NT2/D1 (cell line): ENCODE measurements around the gene CXCL16.
"Not testable (repeated sequence)": the region's sequence is repeated elsewhere in the genome, so short reads cannot be mapped to it uniquely, and the experiment has no call there.

ENCODE experiments used
- DNase-seq: peaks from one replicate; pipeline ENCODE4 v3.0.0-alpha.2; 2011; ENCODE audit warnings: low read depth, low spot score
- H3K27me3 ChIP-seq: 2 replicates; pipeline ENCODE4 v1.6.0; 2011; ENCODE audit warnings: mild to moderate bottlenecking; ENCODE audit not compliant: insufficient read length, insufficient read depth
- H3K36me3 ChIP-seq: 2 replicates; pipeline ENCODE4 v1.6.1; 2011; ENCODE audit warnings: mild to moderate bottlenecking, low read length, mixed read lengths; ENCODE audit not compliant: insufficient read depth, insufficient read length
- H3K4me1 ChIP-seq: 2 replicates; pipeline ENCODE4 v1.5.1; 2011; ENCODE audit not compliant: insufficient read depth, insufficient read length
- H3K4me3 ChIP-seq: 2 replicates; pipeline ENCODE4 v1.5.1; 2011; ENCODE audit warnings: low read depth; ENCODE audit not compliant: insufficient read length
- H3K9ac ChIP-seq: 2 replicates; pipeline ENCODE4 v1.6.0; 2011; ENCODE audit warnings: low read depth; ENCODE audit not compliant: insufficient read length
- H3K9me3 ChIP-seq: 2 replicates; pipeline ENCODE4 v1.5.1; 2011; ENCODE audit warnings: mild to moderate bottlenecking, low read length; ENCODE audit not compliant: insufficient read depth
- SUZ12 ChIP-seq: IDR thresholded peaks from 2 replicates; pipeline ENCODE4 v1.6.1; 2011; ENCODE audit not compliant: insufficient read length, insufficient read depth; ENCODE audit errors: extremely low read depth
- YY1 ChIP-seq: IDR thresholded peaks from 2 replicates; pipeline ENCODE4 v1.6.1; 2011; ENCODE audit not compliant: insufficient read length, insufficient read depth
- ZNF274 ChIP-seq: IDR thresholded peaks from 2 replicates; pipeline ENCODE4 v1.6.1; 2011; ENCODE audit warnings: mild to moderate bottlenecking, low read depth, low read length

Gene CXCL16

DNA sequence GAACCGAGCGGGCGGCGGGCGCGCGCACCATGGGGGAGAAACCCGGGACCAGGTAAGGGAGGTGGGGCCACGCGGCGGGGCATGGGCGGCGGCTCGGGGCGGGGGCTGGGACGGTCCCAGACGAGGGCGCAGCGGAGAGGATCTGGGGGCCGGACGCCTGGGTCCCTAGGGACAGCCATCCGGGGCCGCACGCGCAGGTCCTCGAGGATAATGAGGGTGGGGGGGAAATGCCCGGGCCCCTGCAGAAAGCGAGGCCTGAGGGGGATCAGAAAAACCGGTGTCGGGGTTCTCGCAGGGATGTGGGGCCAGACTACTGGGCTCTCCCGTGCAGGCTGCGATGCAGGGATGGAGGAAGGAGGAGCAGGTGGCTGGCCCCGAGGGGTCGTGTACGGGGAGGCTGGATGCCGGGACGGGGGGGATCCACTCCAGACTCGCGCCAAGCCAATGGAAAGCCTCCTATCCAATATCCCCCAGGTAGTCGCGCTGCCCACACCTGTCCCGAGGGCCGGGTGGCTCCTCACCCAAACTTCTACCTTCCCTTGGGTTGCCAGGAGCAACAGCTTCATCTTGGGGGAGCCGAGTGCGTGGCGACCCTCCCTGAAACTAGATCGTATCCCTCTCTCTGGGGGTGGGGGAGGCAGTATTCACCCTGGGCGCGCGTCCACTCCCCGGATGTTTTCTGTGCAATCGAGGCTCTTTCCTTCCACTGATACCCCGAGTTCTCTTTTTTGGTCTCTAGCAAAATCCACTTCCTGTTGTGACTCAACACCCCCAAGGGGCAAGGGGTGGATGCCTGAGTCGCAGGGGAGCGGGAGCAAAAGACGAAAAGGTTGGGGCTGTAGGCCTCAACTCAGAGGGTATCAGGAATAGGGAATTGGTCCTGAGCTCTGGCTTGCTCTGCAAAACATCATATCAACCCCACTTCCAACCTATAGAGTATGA, 28.8 kb downstream of the CXCL16 start:
- Histone ChIP-seq H3K9ac (peak overlapping the region; percentile 83), H3K4me3 (peak overlapping the region; percentile 60), H3K9me3 (peaks cover 9% of the 10 kb centered on the region; the same call in 1 of the 2 replicates), H3K4me1 (peaks cover 11% of the 10 kb centered on the region), H3K36me3 (no peaks in the 10 kb centered on the region), H3K27me3 (peaks cover 8% of the 10 kb centered on the region)
- TF ChIP-seq ZNF274 (no peak), SUZ12 (no peak), YY1 (no peak)
- DNase-seq = no peak

GRCh38 chr17:4709794-4710692, 29.7 kb downstream of the CXCL16 start, which contains the start of gene ARRB2:
ARRB2 (plus strand) TSS chr17:4710632; CDS start chr17:4710722, 90 bp downstream.
- Histone ChIP-seq H3K9me3 (peaks cover 9% of the 10 kb centered on the region; the same call in 1 of the 2 replicates), H3K4me1 (peaks cover 10% of the 10 kb centered on the region), H3K4me3 (peak within 1 kb of the TSS; percentile 60), H3K27me3 (peaks cover 8% of the 10 kb centered on the region), H3K9ac (peak within 1 kb of the TSS; percentile 83), H3K36me3 (no peaks in the 10 kb centered on the region)
- DNase-seq = peak; percentile 88
- TF ChIP-seq YY1 (no peak), SUZ12 (no peak), ZNF274 (no peak)

DNA sequence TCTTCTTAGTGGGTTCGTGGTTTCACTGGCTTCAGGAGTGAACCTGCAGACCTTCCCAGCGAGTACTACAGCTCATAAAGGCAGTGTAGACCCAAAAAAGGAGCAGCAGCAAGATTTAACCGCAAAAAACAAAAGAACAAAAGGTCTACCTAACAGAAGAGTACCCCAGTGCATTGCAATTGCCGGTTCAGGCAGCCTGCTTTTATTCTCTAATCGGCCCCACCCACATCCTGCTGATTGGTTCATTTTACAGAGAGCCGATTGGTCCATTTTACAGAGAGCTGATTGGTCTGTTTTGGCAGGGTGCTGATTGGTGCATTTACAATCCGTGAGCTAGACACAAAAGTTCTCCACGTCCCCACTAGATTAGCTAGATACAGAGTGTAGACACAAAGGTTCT, 31.3 kb downstream of the CXCL16 start:
- Histone ChIP-seq H3K9me3 (peaks cover 9% of the 10 kb centered on the region; the same call in 1 of the 2 replicates), H3K4me3 (no peak overlapping the region), H3K36me3 (no peaks in the 10 kb centered on the region), H3K9ac (no peak overlapping the region), H3K4me1 (peaks cover 9% of the 10 kb centered on the region), H3K27me3 (peaks cover 8% of the 10 kb centered on the region)
- no peak for TF ChIP-seq ZNF274
- TF ChIP-seq YY1 = no peak
- no peak for TF ChIP-seq SUZ12
- no peak for DNase-seq

- Histone ChIP-seq H3K27me3 (peaks cover 5% of the 10 kb centered on the region), H3K4me3 (no peak overlapping the region), H3K9me3 (peaks cover 9% of the 10 kb centered on the region; the same call in 1 of the 2 replicates), H3K4me1 (peaks cover 6% of the 10 kb centered on the region), H3K36me3 (peaks cover 4% of the 10 kb centered on the region), H3K9ac (no peak overlapping the region)
- no peak for TF ChIP-seq YY1
- no peak for TF ChIP-seq ZNF274
- TF ChIP-seq SUZ12 = no peak
- DNase-seq = peak; percentile 57
Measured at GRCh38 chr17:4706121-4706520, 33.6 kb downstream of the CXCL16 start.

DNA sequence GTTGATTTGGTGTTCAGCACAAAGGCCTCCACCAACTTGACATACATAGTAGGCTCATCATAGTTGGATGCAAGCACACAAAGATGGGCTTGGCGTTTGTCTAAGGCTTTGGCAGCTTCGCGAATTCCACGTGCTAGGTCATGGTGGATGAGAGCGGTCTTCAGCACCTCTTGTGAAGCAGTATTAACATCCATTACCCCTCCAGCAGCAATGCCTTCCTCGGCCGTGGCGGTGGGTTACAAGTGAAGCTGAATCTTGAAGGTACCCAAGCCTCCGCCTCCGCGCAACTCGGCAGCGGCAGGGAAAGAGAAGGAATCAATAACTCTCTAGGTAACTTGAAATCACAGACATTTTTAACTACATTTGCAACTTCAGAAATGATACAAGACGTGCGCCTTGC, 34.7 kb downstream of the CXCL16 start:
- no peak for DNase-seq
- Histone ChIP-seq H3K9me3 (peaks cover 9% of the 10 kb centered on the region; the same call in 1 of the 2 replicates), H3K9ac (no peak overlapping the region), H3K4me3 (peak overlapping the region; percentile 11), H3K27me3 (no peaks in the 10 kb centered on the region), H3K4me1 (peaks cover 6% of the 10 kb centered on the region), H3K36me3 (peaks cover 4% of the 10 kb centered on the region)
- TF ChIP-seq YY1 (no peak), ZNF274 (no peak), SUZ12 (no peak)

DNA sequence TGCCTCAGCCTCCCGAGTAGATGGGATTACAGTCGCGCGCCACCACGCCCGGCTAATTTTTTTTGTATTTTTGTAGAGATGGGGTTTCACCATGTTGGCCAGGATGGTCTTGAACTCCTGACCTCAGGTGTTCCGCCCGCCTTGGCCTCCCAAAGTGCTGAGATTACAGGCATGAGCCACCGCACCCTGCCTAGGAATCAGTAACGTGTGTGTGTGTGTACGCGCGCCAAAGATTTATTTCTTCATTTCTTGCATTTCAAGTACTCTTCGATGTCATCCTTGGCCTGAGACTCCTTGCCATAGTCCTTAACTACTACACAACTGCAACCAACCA, 35.2 kb downstream of the CXCL16 start:
- H3K9ac ChIP-seq = peak overlapping the region; percentile 82
- not testable (repeated sequence) for H3K36me3 ChIP-seq, H3K4me1 ChIP-seq, DNase-seq, H3K9me3 ChIP-seq, H3K27me3 ChIP-seq
- H3K4me3 ChIP-seq = peak overlapping the region; percentile 94

GRCh38 chr17:4703330-4703691, 36.4 kb downstream of the CXCL16 start:
- H3K4me1 ChIP-seq = peaks cover 4% of the 10 kb centered on the region
- peak overlapping the region; percentile 94 for H3K4me3 ChIP-seq
- DNase-seq = no peak
- TF ChIP-seq SUZ12 = no peak
- no peak for TF ChIP-seq ZNF274
- no peak for TF ChIP-seq YY1
- H3K9me3 ChIP-seq = peaks cover 5% of the 10 kb centered on the region; the same call in 1 of the 2 replicates
- H3K36me3 ChIP-seq = peaks cover 4% of the 10 kb centered on the region
- H3K9ac ChIP-seq = peak overlapping the region; percentile 95
- no peaks in the 10 kb centered on the region for H3K27me3 ChIP-seq
